KOPT-K1 (cell line): Measurements from ENCODE around the gene KCNE4.

Source experiments
- H3K27ac ChIP-seq: fragments of 200-600 bp; sonication (generic); 2 replicates; pipeline ENCODE4 v1.5.1; 2016; ENCODE audit warnings: antibody characterized with exemption, mild to moderate bottlenecking, low read depth, low read length; ENCODE audit not compliant: poor library complexity, severe bottlenecking
- H3K36me3 ChIP-seq: fragments of 200-600 bp; sonication (generic); 2 replicates; pipeline ENCODE4 v1.5.1; 2017; ENCODE audit warnings: antibody characterized with exemption, mild to moderate bottlenecking, low read length, moderate library complexity; ENCODE audit not compliant: insufficient read depth
- H3K9me3 ChIP-seq: fragments of 200-600 bp; sonication (generic); 2 replicates; pipeline ENCODE4 v1.5.1; 2017; ENCODE audit warnings: antibody characterized with exemption, low read length, mild to moderate bottlenecking; ENCODE audit not compliant: insufficient read depth, poor library complexity, severe bottlenecking

Gene KCNE4

DNA sequence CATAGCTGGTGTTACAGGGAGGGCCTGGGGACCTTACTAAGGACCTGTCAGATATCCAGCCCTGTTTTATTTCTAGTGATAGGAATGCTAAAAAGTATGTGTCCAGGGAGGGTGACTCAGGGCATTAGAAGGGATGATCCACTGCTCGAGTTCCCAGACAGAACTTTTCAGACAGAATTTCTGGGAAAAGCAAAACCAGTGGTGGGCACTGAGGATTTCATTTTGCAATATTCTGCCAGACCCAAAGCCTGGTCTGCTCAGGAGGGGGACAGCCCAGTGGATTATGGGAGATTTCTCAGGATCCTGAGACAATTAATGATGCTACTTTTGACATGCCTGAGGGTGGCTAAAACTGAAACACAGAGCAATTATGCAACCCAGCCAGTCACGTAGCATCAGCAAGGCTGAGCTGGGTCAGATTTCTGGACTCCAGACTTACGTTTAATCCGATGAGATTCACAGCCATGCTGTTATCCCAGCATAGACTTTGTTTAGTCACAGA, 4.7 kb upstream of the KCNE4 start:
- no peaks in the 10 kb centered on the region for H3K36me3 ChIP-seq
- H3K27ac ChIP-seq, result no peak overlapping the region
- H3K9me3 ChIP-seq, result no peaks in the 10 kb centered on the region

DNA sequence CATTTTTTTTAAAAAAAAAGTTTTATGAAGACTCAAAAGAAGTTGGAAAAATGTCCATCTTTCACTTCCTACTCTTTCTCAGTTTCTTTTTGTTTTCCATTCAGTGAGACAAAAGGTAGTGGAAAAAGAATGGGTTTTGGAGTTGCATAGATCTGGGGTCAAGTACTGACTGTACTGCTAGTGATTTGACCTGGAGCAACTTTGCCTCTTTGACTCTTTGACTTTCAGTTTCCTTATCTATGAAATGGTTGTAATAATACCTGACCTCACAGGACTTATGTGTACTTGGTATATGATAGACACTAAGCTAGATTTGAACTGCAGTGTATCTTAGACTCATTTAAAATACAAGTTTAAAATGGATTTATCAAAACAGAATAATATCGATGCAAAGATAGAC, 3.5 kb upstream of the KCNE4 start:
- Histone ChIP-seq H3K27ac (no peak overlapping the region), H3K36me3 (no peaks in the 10 kb centered on the region), H3K9me3 (no peaks in the 10 kb centered on the region)

DNA sequence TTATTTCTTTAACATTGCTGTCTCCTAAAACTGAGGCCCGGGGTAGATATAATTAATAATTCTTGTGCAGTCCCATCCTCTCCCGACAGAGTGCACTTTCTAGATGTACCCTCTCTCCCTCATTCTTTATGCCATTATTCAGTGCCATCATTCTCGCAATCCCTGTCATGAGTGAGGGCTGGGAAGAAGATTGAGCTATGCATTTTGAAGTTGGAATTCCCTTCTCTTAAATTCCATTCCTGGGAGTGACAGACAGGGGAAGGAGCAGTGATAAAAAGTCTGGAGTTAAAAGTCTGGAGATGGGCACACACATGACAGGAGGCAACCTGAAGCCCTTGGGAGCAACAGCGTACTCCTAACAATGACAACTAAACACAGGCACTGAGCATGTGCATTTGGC, 2.6 kb upstream of the KCNE4 start:
- H3K36me3 ChIP-seq, result no peaks in the 10 kb centered on the region
- H3K9me3 ChIP-seq, result no peaks in the 10 kb centered on the region
- H3K27ac ChIP-seq, result no peak overlapping the region

- Histone ChIP-seq H3K27ac (no peak overlapping the region), H3K9me3 (no peaks in the 10 kb centered on the region), H3K36me3 (no peaks in the 10 kb centered on the region)
Observed at GRCh38 chr2:223050188-223050587, 1.8 kb upstream of the KCNE4 start.

- H3K36me3 ChIP-seq, result no peaks in the 10 kb centered on the region
- no peak overlapping the region for H3K27ac ChIP-seq
- no peaks in the 10 kb centered on the region for H3K9me3 ChIP-seq
Observed at GRCh38 chr2:223050900-223051504, 988 bp upstream of the KCNE4 start.

- Histone ChIP-seq H3K27ac (no peak overlapping the region), H3K9me3 (no peaks in the 10 kb centered on the region), H3K36me3 (no peaks in the 10 kb centered on the region)
Observed at GRCh38 chr2:223052548-223053483, 826 bp downstream of the KCNE4 start.

DNA sequence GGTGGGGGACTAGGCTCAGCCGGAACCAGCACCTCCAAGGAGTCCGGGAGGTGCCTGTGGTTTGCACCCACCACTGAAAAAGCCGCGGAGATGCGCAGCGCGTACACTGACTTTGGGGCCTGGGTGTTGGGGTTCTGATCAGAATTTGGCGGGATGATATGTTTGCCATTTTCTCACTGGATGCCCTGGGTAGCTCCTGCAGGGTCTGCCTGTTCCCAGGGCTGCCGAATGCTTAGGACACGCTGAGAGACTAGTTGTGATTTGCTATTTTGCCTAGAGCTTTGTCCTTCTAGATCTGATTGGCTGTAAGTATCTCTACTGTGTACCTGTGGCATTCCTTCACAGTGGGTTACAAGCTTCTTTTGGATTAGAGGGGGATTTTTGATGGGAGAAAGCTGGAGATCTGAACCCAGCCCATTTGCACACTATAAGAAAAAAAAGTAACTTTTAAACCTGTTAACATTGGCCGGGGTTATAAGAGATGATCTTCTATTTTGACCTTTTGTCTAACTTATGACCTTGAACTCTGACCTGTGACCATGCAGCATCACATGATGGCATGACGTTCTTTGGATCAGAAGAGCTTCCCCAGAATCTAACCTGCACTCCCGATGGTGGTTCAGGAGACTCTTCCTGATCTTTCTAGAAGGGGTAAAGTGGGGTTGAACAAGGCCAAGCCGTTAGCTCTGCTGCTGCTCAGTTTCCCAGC, 1.6 kb downstream of the KCNE4 start:
- Histone ChIP-seq H3K36me3 (no peaks in the 10 kb centered on the region), H3K9me3 (no peaks in the 10 kb centered on the region), H3K27ac (no peak overlapping the region)

DNA sequence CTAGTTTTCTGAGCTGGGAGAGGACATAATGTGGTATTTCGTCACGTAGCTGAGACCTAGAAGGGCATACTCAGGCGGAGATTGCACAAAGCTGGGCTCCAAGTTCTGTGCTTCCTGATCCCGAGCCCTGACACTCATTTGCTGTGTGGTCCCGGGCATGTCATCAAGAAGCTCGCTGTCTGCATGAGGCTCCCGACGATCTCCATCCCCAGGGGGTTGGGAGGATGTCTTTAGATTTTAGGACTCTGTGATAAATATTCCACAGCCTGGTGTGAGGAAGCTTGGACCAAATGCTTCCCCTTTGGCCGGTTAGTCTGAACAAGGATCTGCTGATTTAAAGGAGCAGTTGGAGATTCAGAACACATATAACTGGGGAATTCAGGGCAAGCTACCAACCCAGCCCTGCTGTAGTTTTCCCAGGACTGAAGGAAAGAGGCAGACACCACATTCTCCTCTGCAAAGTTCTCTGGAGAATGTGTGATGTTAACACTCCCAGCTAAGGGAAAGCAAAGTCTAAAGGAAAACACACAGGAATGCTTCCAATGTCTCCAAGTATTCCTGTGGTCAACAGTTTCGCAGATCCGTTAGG, 2.3 kb downstream of the KCNE4 start:
- no peaks in the 10 kb centered on the region for H3K9me3 ChIP-seq
- no peak overlapping the region for H3K27ac ChIP-seq
- no peaks in the 10 kb centered on the region for H3K36me3 ChIP-seq

GRCh38 chr2:223055140-223055539, 3.1 kb downstream of the KCNE4 start:
- H3K36me3 ChIP-seq, result no peaks in the 10 kb centered on the region
- no peaks in the 10 kb centered on the region for H3K9me3 ChIP-seq
- no peak overlapping the region for H3K27ac ChIP-seq

- Histone ChIP-seq H3K9me3 (no peaks in the 10 kb centered on the region), H3K27ac (no peak overlapping the region), H3K36me3 (no peaks in the 10 kb centered on the region)
Observed at GRCh38 chr2:223055836-223056235, 3.8 kb downstream of the KCNE4 start.

GRCh38 chr2:223056701-223057418, 4.9 kb downstream of the KCNE4 start:
- Histone ChIP-seq H3K9me3 (no peaks in the 10 kb centered on the region), H3K27ac (no peak overlapping the region), H3K36me3 (no peaks in the 10 kb centered on the region)

- Histone ChIP-seq H3K27ac (no peak overlapping the region), H3K9me3 (no peaks in the 10 kb centered on the region), H3K36me3 (no peaks in the 10 kb centered on the region)
Observed at GRCh38 chr2:223057569-223057968, 5.6 kb downstream of the KCNE4 start.

- no peak overlapping the region for H3K27ac ChIP-seq
- no peaks in the 10 kb centered on the region for H3K36me3 ChIP-seq
- H3K9me3 ChIP-seq, result no peaks in the 10 kb centered on the region
Observed at GRCh38 chr2:223058952-223059716, 7.1 kb downstream of the KCNE4 start.
